Fibroblast of upper back skin (primary cell): ENCODE measurements around the gene DBN1.
"Not testable (repeated sequence)": the region's sequence is repeated elsewhere in the genome, so short reads cannot be mapped to it uniquely, and the experiment has no call there.

Source experiments
- DNase-seq: peaks from one replicate; pipeline ENCODE4 v3.0.0-alpha.2; 2013

DBN1 gene

GRCh38 chr5:177427919-177428573, 45.4 kb downstream of the DBN1 start:
- no peak for DNase-seq

GRCh38 chr5:177427211-177427822, 46.1 kb downstream of the DBN1 start:
- DNase-seq: no peak

- DNase-seq: no peak
Measured at GRCh38 chr5:177426566-177427210, 46.7 kb downstream of the DBN1 start, which contains the start of gene GRK6. TSS of gene GRK6 (plus strand) at chr5:177426676. CDS start at chr5:177426846, 170 bp downstream.

GRCh38 chr5:177425801-177426565, 47.5 kb downstream of the DBN1 start:
- peak; percentile 100 for DNase-seq

- no peak for DNase-seq
Measured at GRCh38 chr5:177425196-177425800, 48.1 kb downstream of the DBN1 start.

GRCh38 chr5:177423671-177424070, 49.8 kb downstream of the DBN1 start:
- no peak for DNase-seq

- DNase-seq: no peak
Measured at GRCh38 chr5:177421062-177421798, 52.2 kb downstream of the DBN1 start.

- DNase-seq: not testable (repeated sequence)
Measured at GRCh38 chr5:177420472-177420871, 53.0 kb downstream of the DBN1 start.

- DNase-seq: peak; percentile 77
Measured at GRCh38 chr5:177419046-177419445, 54.4 kb downstream of the DBN1 start.

- DNase-seq: not testable (repeated sequence)
Measured at GRCh38 chr5:177417081-177417480, 56.4 kb downstream of the DBN1 start.

- no peak for DNase-seq
Measured at GRCh38 chr5:177414481-177414880, 59.0 kb downstream of the DBN1 start.

- DNase-seq: no peak
Measured at GRCh38 chr5:177412603-177413233, 60.7 kb downstream of the DBN1 start.

GRCh38 chr5:177410575-177410974, 62.9 kb downstream of the DBN1 start:
- DNase-seq: no peak

GRCh38 chr5:177409043-177409801, 64.2 kb downstream of the DBN1 start, which contains the start of gene F12:
TSS of gene F12 (minus strand) at chr5:177409564. CDS start at chr5:177409527, 37 bp downstream.
- DNase-seq: no peak
